HG02885 (cell line): ENCODE measurements around the gene EVL.
A peak's percentile ranks its signal among the peaks of the same experiment; 100 is the strongest.
"Not testable (repeated sequence)": the region's sequence is repeated elsewhere in the genome, so short reads cannot be mapped to it uniquely, and the experiment has no call there.

ENCODE experiments used
- ATAC-seq: cut with Tn5 transposase; IDR thresholded peaks from one replicate; pipeline ENCODE4 v1.9.1; 2021; ENCODE audit warnings: mild to moderate bottlenecking; ENCODE audit not compliant: unreplicated experiment, poor library complexity

The EVL gene

DNA sequence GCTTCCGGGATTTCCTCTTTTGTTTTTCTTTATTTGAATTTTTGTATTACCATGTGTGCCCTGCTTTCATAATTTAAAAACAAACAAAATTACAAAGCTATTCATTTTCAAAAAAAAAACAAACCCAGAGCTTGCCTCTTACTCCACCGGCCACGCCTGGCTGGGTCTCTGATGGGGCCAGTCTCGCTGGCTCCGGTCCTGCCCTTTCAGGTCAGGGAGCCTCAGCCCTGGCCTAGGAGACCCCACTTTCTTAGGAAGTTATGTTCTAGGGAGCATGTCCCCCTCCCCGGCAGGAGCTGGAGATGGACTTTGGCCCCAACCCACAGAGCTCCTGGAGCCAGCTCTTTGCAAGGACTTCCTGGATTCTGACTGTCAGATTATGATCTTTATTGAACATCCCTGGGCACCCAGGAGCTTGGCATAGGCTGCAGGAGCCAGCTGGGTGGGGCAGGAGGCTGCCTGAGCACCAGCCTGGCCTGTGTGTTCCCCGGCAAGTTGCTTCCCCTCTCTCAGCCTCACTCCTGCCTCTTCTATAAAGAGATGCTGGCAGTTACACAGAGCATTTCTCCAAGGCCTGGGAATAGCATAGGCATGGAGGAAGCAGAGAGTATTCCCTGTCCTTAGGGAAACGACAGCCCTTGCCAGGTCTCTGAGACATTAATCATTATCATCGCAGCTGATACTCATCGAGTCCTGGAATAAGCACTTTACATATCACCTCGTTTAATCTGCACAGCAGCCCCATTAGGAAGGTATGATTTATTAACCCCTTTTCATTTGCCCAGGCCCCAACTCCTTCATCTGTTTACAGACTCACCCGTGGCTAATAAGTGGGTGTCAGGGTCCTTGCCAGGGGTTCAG lies 90.8 kb downstream of the EVL start:
- ATAC-seq: no peak

DNA sequence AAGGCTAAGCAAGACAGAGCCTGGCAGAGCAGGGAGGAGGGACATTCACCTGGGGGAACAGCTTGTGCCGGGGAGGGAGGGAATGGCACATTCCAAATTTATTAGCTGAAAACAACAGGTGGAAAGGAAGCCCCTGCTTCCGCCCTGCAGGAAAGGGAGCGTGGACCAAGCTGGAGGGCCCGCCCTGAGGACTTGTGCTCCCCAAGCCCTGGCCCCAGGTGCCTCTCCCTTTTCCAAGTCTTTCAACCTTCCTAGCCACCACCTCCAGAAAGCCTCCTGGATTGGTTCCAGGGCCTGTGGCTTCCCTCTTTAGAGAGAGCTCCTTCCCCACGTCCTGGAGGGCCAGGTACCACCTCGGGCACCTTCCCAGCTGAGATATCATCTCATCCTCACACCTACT lies 91.6 kb downstream of the EVL start:
- no peak for ATAC-seq

DNA sequence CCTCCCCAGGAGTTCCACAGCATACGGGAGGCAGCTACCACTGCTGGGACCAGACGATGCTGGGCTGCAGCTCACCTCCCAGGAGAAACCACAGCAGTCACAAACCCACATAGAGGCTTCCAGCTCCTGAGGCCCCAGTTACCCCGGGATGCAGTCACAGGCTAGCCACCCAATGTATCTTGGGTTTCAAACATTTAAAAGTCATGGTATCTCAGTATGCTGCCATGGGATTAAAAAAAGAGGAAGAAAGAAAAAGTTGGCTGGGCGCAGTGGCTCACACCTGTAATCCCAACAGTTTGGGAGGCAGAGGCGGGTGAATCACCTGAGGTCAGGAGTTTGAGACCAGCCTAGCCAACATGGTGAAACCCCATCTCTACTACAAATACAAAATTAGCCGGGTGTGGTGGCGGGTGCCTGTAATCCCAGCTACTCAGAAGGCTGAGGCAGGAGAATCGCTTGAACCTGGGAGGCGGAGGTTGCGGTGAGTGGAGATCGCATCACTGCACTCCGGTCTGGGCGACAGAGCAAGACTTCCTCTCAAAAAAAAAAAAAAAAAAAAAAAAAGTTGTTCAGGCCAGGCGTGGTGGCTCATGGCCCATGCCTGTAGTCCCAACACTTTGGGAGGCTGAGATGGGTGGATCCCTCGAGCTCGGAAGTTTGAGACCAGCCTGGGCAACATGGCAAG lies 92.5 kb downstream of the EVL start:
- not testable (repeated sequence) for ATAC-seq

DNA sequence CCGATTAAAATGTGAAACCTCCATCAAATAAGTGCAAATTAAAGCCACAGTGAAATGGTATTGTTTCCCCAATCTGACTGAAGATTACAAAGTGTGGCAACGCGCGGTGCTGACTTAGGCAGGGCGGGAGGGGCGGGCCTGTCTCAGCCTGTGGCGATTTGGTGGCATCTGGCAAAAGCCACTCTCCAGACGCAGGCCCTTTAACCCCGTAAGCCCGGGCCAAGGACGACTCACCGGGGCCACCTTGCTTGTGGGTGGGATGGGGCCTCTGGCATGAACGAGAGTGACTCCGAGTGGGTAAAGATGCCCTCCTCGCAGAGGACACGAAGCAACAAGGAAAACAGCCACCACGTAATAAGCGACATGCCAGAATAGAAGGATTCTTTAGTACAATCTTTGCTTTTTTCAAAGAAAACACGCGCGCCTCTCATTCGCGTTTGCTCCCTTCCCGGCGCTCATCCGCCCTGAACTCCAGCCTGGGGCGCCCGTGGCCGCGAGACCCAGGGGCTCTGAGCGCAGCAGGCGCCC lies 93.4 kb downstream of the EVL start:
- ATAC-seq: no peak

DNA sequence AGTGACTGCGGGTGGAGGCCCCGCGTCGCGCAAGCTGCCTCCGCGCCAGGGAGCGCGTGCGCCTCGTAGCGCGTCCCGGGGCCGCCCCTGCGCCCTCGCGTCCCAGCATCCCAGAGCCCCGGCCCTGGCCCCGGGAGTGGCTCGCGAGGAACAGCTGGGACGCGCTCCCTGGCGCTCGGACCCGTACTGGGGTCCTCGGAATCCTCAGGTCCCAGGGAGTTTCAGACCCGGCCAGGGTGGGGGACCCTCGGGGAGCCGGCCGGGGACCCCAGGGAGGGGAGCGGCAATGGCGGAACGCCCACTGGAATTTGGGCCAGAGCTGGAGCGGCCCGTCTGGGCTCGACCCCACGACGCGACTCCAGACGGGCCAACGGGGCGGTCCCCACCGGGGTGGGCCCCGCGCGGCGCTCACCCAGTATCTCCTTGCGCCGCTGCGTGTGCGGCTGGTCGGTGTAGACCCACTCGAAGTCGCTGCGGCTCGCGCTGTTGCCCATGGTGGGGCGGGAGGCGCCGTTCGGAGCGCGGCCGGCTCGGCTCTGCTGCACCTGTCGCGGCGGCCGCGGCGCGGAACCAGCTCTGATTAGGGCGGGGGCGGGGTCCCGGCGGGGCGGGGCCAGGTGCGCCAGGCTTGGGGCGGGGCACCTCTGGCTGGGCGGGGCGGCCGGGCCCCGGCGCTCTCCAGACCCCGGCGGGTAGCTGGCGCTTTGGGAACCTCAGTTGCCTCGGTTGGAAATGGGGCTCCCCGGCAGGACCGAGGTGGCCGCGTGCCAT lies 94.1 kb downstream of the EVL start, which contains the start of gene DEGS2:
DEGS2 (minus strand) TSS at position 552 of the 771 bp plus-strand sequence; CDS start at position 494, 58 bp downstream.
- peak; percentile 56 for ATAC-seq

DNA sequence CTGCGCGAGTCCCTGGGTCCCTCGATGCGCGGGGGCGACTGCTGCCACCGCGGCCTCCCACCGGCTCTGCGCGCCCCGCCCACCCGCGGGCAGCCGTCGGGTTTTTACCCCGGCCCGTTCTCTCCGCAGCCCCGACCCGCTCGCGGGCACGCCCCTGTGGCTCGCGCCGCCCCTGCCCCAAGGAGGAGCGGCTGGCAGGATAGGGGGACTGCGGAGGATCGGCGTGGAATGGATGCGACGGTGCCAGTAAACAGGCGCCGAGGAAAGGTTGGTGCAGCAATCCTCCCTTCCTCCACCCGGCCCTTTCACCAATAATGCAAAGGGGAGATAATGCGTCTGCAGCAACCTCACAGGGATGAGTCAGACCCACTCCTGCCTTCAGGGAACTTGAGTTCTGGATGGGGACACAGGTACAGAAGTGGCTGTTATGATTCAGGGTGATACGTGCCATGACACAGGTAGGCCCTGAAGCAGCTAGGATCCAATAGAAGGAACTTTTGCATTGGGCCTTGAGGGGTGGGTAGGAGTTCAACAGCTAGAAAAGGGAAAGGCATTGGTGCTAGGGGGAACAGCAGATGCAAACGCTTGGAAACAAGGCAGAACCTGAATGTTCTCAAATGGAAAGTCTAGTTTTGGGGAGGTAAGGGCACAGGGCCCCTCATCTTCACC lies 94.8 kb downstream of the EVL start:
- peak; percentile 16 for ATAC-seq

DNA sequence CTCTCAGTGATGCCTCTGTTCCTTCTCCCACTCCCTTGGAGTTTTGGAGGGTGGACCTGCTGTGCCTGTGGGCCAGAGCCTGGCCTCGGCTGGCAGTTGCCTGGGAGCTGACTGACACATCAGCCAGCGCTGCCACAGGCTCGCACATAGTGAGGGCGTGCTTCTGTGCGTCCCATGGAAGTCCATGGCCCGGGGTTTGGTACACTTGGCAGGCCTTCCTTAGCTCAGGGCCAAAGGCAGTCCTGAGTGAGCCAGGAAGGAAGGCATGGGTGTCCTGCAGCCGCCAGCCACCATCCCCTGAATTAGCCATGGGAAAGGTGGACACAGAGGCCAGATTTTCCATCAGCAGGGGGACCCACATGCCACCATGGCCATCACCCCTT lies 95.3 kb downstream of the EVL start:
- no peak for ATAC-seq

DNA sequence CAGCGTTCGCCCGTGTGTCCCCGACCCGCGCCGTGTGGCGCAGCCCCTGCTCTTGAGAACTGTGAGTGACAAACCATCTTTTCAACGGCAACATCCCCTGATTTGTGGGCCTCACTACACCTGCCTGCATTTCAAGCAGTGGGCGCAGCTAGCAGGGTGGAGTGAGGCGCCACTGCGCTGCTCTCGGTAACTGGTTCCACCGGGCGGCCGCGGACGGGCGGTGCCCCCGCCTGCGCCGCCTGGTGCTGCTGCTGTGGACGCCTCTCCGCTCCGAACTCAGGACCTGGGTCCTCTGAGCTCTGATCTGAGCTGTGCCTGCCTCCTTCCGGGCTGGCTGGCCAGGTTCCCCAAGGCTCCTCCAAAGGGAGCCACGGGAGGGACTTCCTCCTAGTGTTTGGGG lies 100.2 kb downstream of the EVL start:
- ATAC-seq: no peak

DNA sequence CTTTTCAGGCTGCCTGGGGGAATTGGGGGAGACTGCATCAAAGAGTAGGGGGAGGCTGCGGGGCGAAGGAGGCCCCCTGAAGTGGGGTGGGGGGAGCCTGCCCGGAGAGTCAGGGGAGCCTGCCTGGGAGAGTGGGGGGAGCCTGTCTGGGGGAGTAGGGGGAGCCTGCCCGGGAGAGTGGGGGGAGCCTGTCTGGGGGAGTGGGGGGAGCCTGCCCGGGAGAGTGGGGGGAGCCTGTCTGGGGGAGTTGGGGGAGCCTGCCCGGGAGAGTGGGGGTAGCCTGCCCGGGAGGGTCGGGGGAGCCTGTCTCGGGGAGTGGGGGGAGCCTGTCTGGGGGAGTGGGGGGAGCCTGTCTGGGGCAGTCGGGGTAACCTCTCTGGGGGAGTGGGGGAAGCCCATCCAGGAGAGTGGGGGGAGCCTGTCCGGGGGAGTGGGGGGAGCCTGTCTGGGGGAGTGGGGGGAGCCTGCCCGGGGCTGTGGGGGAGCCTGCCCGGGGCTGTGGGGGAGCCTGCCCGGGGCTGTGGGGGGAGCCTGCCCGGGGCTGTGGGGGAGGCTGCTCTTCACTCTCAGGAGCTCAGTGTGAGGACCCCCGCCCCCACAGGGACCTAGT lies 100.7 kb downstream of the EVL start:
- no peak for ATAC-seq

DNA sequence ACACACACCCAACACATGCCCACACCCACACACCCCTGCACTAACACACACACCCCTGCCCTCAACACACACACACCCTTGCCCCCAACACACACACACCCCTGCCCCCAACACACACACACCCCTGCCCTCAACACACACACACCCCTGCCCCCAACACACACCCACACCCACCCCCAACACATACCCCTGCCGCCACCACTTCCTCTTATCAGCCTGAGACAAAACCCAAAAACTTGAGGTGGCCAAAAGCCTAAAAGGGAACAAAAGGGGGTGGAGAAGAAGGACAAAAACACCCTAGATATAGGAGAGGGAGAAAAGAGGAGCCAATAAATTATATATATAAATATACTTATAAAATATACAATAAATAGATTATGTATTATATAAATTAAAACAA lies 103.3 kb downstream of the EVL start:
- no peak for ATAC-seq

DNA sequence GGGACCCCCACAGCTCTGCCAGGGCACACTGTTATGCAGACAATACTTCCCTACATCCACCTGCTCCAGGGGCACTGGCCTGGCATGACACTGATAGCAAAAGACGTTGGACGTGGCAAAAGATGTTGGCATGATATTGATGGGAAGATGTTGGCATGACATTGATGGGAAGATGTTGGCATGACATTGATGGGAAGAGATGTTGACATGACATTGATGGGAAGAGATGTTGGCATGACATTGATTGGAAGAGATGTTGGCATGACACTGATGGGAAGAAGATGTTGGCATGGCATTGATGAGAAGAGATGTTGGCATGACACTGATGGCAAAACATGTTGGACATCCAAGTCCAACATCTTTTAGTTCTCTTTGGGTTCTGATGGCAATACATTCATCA lies 105.7 kb downstream of the EVL start:
- ATAC-seq: no peak

DNA sequence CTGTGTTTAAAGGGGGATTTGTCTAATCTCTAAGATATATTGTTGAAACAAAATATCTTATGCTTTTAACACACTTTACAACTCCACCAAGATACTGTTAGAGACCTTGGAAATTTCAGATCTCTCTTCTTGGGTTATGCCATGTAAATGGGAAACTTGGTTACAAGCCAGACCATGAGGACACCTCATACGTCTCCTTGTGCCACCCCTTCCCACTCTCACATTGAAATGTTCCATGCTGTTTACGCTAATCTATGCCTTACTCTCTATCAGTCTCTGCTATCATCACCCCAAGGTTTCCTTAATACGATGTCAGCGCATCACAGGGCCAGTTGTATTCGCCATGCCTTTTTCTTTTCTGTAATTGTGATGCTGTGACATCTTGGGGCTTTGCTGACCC lies 107.6 kb downstream of the EVL start:
- no peak for ATAC-seq

DNA sequence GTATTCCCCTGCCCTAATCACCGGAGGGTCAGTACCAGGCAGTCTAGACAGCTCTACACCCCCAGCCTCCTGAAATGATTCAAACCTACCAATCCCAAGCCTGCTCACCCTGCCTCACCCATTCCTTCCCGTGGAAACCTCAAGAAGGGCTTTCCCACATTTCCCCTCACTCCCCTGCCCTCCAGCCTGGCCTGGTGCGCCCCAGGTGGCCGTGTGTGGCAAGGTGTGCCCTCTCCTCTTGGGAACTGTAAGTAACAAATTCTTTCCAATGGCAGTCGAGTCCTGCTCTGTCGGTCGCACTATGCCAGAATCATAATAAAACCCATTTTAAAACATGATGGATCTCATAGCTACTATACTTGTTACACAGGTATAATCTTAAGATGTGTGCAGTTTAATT lies 108.1 kb downstream of the EVL start:
- ATAC-seq: no peak

DNA sequence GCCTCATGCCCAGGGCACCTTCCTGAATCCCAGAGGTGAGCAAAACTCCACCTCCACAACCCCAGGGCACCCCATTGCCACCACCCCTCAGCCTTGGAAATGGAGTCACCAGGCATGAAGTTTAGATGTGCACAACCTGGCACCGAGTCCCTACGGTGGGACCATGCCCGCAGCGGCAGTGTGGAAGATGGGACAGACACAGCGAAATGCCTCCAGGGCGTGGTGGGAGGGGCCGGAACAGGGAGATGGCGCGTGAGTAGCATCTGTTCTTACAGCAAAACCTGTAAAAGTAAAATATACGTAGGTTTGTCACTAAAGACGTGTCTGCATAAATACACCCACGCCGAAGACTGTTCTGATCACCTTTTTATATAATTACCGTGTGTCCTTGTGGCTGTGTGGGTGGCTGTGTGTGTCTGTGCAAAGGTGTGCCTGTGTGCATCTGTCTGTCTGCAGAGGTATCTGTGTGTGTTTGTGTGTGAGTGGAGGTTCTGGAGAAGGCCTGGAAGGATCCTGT lies 111.6 kb downstream of the EVL start:
- ATAC-seq: no peak

DNA sequence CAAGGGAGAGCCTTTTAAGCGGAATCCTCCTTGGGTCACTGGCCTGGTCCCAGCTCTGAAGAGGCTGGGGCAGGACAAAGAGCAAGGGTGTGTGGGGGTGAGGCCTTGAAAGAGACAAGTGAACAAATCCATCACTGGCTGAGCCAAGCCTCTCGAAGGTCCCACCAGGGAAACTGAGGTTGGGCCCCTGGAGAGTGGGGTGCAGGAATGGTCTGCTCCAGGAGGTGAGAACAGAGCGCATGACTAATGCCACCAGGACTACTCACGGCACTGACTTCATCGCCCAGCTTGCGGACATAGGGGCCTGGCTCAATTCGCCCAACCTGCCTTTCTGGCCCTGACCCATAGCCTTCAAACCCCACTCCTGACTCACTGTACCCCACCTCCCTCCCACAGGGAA lies 113.5 kb downstream of the EVL start:
- no peak for ATAC-seq

DNA sequence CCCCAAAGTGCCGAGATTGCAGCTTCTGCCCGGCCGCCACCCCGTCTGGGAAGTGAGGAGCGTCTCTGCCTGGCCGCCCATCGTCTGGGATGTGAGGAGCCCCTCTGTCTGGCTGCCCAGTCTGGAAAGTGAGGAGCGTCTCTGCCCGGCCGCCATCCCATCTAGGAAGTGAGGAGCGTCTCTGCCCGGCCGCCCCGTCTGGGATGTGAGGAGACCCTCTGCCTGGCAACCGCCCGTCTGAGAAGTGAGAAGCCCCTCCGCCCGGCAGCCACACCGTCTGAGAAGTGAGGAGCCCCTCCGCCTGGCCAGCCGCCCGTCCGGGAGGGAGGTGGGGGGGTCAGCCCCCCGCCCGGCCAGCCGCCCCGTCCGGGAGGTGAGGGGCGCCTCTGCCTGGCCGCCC lies 115.4 kb downstream of the EVL start:
- not testable (repeated sequence) for ATAC-seq

DNA sequence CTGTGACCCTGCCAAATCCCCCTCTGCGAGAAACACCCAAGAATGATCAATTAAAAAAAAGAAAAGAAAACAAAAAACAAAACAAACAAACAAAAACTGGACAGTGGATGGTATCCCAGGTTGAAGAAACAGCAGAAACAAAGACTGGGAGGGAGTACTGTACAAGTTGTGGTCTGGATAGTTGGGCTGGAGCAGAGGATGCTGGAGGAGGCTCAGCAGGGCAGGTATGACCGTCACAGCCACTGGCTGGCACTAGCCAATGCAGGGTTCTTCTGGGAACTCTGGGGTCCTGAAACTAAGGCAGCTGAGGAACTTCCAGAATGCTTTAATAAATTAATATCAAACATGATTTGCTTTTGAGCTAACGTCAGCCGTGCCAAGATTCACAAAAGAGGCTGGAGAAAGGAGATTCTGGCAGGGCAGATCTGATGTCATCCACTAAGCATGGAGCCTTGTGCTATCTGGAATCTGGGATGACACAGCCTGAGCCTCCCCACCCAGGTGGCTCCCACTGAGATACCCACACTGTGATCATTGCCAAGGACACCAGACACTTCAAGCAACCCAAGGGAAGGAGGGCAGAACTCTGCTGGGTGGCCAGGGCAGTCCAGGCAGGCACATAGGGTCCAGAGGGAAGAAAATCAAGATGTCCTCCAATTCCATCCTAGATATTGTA lies 116.8 kb downstream of the EVL start:
- not testable (repeated sequence) for ATAC-seq

DNA sequence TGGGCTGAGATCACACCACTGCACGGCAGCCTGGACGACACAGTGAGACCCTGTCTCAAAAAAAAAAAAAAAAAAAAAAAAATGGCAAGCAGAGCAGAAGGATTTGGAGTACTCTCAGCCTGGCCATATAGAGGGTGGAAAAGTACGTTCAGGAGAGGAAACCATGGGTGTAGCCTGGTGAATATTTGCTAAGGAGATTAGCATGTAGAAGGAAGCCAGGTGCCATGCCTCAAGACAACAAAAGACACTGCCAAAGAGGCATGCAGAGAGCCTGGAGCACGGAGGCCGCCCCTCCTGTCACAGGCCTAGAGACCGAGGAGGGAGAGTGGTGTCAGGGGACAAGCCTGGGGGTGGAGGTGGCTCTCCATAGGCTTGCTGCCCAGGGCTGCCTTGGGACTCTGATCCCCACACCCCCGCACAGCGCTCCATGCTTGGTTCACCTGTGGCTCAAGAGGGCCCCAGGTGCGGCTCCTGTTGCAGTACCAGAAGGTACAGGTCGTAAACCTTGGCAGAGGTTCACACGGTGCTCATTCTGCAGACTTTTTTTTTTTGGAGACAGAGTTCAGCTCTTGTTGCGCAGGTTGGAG lies 122.1 kb downstream of the EVL start:
- ATAC-seq: no peak
